LNCaP clone FGC (cell line): ENCODE data around the gene KHDRBS2.

Source experiments
- DNase-seq: peaks from one replicate; pipeline ENCODE4 v3.0.0-alpha.2; 2011; ENCODE audit warnings: low read depth
- H3K4me3 ChIP-seq: 2 replicates; pipeline ENCODE4 v1.5.1; 2011; ENCODE audit warnings: mild to moderate bottlenecking, low read depth, low read length, control low read depth
- TF ChIP-seq, protein P1 (sequence below): IDR thresholded peaks from 2 replicates; pipeline ENCODE4 v1.5.1; 2012; ENCODE audit warnings: mild to moderate bottlenecking; ENCODE audit not compliant: control insufficient read depth, insufficient read depth; ENCODE audit errors: extremely low read depth

The KHDRBS2 gene

DNA sequence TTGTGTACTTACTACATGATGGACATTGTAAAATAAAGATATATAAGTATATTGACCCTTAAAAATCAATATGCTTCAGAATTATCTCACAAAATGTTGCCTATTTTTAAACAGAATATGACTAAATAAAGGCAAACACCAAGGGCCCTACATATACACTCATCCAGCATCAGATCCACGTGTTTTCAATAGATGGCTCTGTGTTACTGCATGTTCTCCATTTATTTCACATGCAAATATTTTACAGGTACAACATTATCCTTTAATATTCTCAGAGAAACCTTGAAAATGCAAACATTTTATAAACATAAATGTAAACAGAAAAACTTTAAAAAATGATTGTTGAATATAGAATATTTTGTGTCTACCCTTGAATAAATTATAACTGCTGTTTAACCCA, 2.9 kb upstream of the KHDRBS2 start:
- DNase-seq, result no peak
- H3K4me3 ChIP-seq, result no peak overlapping the region
- TF ChIP-seq, protein P1, sequence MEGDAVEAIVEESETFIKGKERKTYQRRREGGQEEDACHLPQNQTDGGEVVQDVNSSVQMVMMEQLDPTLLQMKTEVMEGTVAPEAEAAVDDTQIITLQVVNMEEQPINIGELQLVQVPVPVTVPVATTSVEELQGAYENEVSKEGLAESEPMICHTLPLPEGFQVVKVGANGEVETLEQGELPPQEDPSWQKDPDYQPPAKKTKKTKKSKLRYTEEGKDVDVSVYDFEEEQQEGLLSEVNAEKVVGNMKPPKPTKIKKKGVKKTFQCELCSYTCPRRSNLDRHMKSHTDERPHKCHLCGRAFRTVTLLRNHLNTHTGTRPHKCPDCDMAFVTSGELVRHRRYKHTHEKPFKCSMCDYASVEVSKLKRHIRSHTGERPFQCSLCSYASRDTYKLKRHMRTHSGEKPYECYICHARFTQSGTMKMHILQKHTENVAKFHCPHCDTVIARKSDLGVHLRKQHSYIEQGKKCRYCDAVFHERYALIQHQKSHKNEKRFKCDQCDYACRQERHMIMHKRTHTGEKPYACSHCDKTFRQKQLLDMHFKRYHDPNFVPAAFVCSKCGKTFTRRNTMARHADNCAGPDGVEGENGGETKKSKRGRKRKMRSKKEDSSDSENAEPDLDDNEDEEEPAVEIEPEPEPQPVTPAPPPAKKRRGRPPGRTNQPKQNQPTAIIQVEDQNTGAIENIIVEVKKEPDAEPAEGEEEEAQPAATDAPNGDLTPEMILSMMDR, result no peak

DNA sequence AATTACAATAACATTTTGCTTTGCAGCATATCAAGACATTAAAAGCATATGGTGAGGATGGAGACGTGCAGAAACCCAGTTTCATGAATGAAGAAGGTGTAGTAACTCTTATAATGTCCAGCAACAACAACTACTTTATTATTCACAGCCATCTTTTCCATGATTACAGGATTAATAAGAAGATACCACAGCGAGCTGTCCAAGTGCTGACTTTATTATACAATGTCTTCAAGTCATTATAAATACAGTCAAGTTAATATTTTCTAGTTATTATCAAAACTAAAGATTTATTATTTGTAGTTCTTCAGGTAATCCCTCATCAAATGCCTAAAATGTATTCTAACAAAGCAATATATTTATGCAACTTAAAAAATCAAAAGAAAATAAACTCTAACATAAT, 2.5 kb upstream of the KHDRBS2 start:
- H3K4me3 ChIP-seq, result no peak overlapping the region
- TF ChIP-seq, protein P1, result no peak
- DNase-seq, result no peak

DNA sequence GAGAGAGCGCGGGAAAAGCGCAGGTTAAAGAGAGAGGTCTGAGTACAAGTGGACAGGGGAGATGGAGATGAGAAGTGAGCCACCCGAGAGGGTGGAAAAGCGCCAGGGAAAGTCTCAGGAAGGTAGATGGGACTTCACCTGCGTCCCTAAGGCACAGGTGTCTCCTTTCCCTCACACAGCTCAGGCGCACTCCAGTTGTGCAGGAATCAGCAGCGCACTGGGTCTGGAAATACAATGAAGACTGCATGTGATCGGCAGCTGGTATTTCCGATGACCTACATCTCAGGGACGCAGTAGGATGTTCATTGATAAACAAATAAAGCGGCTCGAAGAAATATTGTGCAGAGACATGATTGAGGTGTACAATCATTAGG, 432 bp upstream of the KHDRBS2 start:
- TF ChIP-seq, protein P1, result no peak
- H3K4me3 ChIP-seq, result no peak overlapping the region
- no peak for DNase-seq

DNA sequence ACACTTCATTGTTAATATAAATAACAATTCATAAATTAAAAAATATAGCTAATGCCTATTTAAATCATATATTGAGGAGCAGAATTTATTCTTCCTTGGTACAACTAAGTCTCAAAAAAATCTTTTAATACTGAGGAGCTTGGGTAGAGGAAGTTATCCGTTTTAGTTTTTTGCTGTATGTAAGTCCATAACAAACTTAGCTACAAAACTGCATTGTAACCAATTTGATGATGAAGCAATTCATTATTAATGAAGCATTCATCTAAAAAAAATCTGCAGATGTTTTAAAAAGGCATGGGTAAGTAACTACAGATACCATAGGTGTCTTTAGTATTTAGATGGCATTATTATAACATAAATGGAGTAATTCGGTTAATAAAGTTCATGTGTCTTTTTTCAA, 1.3 kb downstream of the KHDRBS2 start:
- no peak for DNase-seq
- no peak overlapping the region for H3K4me3 ChIP-seq
- TF ChIP-seq, protein P1, result no peak

DNA sequence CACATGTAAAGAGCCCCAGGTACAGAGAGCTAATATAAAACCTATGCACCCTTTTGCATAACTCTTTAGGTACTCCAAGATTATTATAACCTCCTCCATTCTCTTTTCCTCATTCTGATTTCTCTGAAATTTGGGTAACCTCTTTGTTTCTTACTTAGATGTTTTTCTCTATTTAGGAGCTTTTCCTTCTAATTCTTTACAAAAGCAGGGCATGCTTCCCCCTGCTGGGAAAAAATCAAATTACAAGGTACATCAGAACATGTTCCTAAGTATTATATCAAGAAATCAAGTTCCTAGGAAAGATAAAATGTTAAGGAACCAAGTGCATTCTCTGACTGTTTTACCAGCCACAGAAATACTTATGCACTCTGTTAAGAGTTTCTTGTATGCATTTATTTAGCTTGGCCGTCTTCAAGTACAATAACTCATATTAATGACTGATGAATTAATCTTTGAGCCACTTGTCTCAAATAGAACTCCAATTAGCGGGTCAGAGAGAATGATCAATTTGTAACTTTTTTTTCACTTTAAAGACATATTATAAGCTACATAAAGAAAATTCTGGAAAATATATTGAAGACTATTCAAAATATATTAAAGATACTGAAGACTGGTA, 2.1 kb downstream of the KHDRBS2 start:
- H3K4me3 ChIP-seq, result no peak overlapping the region
- TF ChIP-seq, protein P1, result peak; percentile 47; the same call in 1 of the 2 replicates
- peak; percentile 25 for DNase-seq

DNA sequence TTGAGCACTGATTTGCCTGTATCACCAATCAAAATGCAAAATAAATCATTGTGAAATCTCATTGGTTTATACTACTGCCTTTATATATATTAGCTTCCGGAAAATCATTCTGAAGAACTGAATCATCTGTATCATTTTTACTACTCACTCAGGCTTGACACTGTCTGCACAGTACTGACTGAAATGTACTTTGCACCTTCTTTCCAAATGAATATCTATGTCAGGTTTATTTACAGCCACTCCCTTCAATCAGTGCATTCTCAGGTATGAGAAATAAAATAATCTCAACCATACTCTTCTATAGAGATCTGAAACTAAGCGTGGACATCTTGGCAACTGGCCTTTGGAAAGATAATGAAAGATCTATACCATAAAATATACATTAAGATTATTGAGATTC, 2.7 kb downstream of the KHDRBS2 start:
- TF ChIP-seq, protein P1, result no peak
- no peak for DNase-seq
- no peak overlapping the region for H3K4me3 ChIP-seq

DNA sequence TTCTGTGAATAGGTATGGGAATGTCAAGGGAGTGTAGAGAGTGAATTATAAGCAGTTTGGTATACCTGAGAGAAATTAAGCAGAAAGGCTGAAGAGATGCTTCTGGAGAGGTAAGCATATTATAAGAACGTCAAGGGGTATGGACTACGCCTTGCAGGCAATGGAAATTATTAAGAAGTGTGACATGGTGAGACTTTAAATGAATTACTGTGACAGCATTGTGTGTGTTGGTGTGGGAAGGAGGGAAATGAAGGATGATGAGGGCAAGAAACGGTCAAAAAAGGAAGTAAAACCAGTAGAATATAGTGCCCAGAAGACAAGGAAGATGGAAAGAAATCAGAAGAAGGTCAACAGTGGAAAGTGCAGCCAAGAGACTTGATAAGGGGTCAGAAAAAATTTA, 5.9 kb downstream of the KHDRBS2 start:
- TF ChIP-seq, protein P1, result no peak
- no peak overlapping the region for H3K4me3 ChIP-seq
- DNase-seq, result no peak
